AG09309 (cell line): ENCODE measurements around the gene PCBP3.

ENCODE experiments used
- DNase-seq: peaks from one replicate; pipeline ENCODE4 v3.0.0-alpha.2; 2010; ENCODE audit warnings: low read depth
- H3K4me3 ChIP-seq: 2 replicates; pipeline ENCODE4 v1.5.1; 2011; ENCODE audit warnings: mild to moderate bottlenecking, low read depth, low read length, moderate library complexity; ENCODE audit not compliant: control insufficient read depth
- CTCF ChIP-seq: IDR thresholded peaks from 2 replicates; pipeline ENCODE4 v1.5.1; 2011; ENCODE audit warnings: mild to moderate bottlenecking, low read depth, low read length, inconsistent platforms; ENCODE audit not compliant: insufficient read depth, control insufficient read depth; ENCODE audit errors: missing control alignments

The PCBP3 gene

GRCh38 chr21:45632160-45632559 is 11.4 kb upstream of the PCBP3 start:
- no peak for TF ChIP-seq CTCF
- H3K4me3 ChIP-seq, result no peak overlapping the region
- DNase-seq, result no peak

GRCh38 chr21:45632637-45633251 is 10.8 kb upstream of the PCBP3 start:
- DNase-seq, result no peak
- no peak overlapping the region for H3K4me3 ChIP-seq
- no peak for TF ChIP-seq CTCF

GRCh38 chr21:45634511-45635183 is 8.9 kb upstream of the PCBP3 start:
- no peak overlapping the region for H3K4me3 ChIP-seq
- no peak for TF ChIP-seq CTCF
- DNase-seq, result no peak

GRCh38 chr21:45635271-45636151 is 8.0 kb upstream of the PCBP3 start:
- TF ChIP-seq CTCF, result no peak
- no peak for DNase-seq
- no peak overlapping the region for H3K4me3 ChIP-seq

- H3K4me3 ChIP-seq, result no peak overlapping the region
- no peak for DNase-seq
These were observed 7.1 kb upstream of the PCBP3 start for GRCh38 chr21:45636459-45636858.

More at GRCh38 chr21:45636459-45636858, 7.1 kb upstream of the PCBP3 start:
- no peak for TF ChIP-seq CTCF
